C4-2B (cell line): ENCODE measurements around the gene OR2V1.

Source experiments
- CTCF ChIP-seq: fragments of 450-650 bp; conservative IDR thresholded peaks from 2 replicates; pipeline ENCODE4 v1.5.1; 2017; ENCODE audit warnings: mild to moderate bottlenecking
- ZFX ChIP-seq: fragments of 450-650 bp; IDR thresholded peaks from 2 replicates; pipeline ENCODE4 v1.6.1; 2017

GRCh38 chr5:181176254-181176952, 45.4 kb upstream of the OR2V1 start:
- TF ChIP-seq CTCF (no peak), ZFX (no peak)
